ENCODE data around the gene CAMTA1.

Gene CAMTA1

DNA sequence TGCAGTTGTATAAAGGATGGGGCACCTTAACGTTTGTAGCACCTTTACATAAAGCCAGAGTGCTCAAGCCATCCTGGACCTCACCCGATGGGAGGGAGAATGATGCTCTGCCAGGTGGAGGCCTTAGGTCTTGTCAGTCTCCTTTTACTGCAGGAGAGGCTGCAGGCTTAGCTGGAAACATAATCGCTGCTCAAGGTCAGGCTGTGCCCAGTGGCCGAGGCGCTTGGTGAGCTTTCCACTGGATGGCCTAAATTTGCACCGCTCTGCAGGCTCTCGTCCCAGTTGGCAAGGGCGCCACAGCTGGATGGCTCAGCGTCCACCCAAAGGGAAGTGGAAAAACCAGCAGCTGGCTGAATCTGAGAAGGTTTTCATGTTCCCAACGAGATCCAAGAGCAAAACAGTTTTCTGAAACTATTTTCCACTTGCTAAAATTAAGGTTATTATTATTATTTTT, 438.9 kb downstream of the CAMTA1 start:
- no peak for DNase-seq (ENCODE audit: low spot score)
- FAIRE-seq = no peak

DNA sequence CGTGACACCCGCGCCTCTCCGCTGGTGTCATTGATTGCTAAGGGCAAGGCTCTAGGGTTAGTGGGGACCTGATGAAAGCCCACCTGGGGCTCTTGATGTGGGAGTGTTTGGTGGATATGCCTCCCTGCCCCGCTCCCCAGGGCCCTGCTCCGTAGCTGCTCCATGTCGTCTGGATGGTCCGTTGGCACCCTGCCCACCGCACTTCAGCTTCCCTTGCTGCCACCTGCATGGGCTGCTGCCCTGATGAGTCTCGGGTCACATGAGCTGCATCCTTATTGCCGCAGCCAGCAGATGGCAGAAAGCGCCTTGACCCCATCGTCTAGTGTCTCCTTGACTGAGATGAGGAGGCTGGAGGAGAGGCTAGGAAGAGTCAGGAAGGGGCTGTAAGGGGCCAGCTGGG, 439.4 kb downstream of the CAMTA1 start:
- no peak for FAIRE-seq
- DNase-seq (ENCODE audit: low spot score) = no peak

DNA sequence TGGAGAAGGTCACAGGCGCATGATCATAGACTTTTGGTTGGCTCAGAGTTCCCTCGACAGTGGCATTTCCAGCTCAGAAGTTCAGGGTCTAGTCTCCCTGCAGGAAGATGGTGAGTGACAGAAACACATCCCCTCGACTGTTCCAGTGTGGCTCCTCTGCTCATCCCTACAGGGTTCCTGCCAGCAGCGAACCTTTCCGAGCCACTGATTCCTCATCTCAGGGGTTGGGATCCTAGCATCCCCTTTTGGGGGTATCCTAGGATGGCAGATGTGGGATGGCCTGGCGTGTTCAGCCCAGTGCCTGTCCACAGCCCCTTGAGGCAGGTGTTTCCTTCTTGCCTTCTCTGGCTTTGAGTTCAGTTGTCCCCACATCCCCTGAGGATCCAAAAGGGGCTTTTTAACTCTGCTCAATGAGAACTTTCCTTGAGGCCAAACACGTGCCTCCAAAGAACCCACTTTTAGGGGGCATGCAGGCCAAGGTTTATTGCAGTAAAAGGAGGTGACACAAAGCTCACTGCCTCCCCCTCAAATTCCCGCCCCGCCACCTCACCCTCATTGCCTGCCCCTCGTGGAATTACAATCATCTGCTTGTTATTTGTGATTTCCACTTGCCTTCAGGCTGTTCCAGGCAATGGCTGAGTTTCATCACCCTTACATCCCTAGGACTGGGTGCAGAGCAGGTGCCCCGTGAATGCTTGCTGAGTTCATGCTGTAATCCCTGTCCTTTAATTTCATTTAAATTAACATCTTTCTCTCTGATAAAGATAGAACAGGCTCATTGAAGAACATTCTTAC, 440.7 kb downstream of the CAMTA1 start:
- no peak for FAIRE-seq
- DNase-seq (ENCODE audit: low spot score) = no peak

DNA sequence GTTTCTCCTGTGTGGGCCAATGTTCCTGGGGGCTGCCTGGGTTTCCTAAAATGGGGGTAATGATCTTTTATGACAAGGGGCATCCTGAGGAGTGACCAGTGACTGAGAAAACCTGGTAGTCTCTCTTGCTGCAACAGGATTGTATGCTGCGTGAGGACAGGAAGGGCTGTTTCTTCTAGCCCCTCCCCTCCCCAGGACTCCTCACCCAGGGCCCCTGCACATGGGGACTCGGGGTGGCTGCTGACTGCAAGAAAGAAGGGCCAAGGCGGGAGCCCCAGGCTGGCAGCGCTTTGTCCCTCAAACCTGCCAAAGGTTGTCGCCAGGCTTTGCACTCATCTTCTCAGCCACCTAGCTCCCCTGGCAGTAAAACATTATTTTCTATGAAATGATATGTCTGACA, 442.4 kb downstream of the CAMTA1 start:
- DNase-seq (ENCODE audit: low spot score) = no peak

DNA sequence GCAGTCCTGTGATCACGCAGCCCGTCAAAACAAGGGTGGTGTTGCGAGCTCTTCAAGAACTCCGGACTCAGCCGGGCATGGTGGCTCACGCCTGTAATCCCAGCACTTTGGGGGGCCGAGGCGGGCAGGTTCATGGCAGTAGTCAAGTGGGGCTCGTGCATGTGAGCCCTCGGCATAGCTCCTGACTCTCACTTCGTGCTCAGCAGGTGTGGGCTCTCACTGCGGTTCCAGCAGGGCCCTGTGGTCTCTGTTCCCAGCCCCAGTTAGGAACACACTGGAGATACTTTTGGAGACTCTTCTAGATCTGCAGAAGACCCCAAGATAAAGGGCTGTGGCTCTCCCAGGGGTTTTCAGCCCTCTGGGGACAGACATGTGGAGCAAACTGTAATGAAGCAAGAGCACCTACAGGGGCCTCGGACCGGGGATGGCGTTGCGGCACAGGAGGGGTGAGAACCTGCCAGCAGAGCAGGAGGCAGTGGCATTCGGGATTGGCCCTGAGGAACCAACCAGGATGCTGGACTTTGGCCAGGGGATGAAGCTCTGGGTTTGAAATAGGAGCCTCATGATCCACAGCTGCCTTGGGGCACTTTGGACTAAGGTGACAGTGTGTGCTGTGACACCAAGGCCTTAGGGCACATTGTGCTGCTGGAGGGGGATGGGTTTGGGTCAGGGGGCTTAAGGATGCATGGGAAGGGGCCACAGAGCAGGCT, 443.2 kb downstream of the CAMTA1 start:
- no peak for FAIRE-seq
- no peak for DNase-seq (ENCODE audit: low spot score)

More for the DNA sequence above, 442.4 kb downstream of the CAMTA1 start:
- FAIRE-seq = no peak

DNA sequence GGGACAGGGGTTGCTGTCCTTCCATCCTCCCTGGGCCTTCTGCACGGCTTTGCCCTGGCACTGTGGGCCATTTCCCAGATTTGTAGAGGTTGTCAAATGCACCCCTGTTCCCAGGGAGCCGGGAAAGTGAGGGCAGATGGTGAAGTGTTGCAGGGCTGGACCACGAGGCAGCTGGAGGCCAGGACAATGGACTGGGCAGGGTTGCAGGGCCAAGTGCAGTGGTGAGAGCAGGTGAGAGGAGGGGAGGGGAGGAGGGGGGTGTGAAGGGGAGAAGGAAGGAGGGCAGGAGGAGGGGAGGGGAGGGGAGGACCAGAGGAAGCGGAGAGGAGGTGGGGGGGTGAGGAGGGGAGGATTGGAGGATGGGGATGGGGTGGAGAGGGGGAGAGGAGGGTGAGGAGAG, 443.9 kb downstream of the CAMTA1 start:
- FAIRE-seq = no peak
- DNase-seq (ENCODE audit: low spot score) = no peak

DNA sequence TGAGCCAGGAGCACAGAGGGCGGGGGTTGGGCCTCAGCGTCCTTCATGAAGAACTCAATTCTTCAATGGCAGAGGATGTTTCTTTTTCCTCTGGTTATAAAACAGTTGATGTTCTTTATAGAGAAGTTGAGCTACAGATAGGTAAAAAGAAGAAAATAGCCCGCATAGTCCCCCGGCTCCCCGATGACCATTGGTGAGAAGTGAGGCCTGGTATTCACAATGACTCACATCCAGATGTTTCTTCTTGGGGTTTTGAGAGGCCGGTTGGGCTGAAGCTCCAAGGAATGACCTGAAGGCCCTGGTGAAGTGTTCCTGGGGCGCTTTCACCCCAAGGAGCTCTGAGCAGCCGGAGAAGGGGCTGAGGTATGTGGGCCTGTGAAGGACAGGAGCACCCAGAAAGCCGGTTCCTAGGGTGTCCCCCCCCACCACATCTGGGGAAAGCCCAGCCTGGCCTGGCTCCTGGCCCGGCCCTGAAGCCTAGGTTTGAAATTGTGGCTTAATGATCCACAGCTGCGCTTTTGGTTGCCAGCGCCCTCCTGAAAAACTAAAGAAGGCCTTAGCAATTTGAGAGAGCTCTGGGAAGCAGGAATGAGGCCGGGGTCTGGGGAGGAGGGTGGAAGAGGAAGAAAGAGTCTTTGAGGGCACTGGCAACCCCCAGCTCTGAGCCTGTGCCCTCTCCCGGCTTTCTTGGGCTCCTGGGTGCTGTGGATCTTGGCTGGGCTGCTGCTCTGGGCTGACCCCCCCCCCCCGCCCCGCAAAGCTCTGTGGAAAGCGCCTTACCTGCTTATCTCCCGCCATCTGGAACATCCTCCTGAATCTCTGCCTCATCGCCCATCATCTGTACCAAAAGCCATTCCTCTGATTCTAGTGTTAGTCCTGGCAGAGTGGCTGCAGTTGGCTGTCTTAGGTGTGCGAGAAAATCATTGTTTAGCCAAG, 444.7 kb downstream of the CAMTA1 start:
- no peak for DNase-seq (ENCODE audit: low spot score)
- no peak for FAIRE-seq

DNA sequence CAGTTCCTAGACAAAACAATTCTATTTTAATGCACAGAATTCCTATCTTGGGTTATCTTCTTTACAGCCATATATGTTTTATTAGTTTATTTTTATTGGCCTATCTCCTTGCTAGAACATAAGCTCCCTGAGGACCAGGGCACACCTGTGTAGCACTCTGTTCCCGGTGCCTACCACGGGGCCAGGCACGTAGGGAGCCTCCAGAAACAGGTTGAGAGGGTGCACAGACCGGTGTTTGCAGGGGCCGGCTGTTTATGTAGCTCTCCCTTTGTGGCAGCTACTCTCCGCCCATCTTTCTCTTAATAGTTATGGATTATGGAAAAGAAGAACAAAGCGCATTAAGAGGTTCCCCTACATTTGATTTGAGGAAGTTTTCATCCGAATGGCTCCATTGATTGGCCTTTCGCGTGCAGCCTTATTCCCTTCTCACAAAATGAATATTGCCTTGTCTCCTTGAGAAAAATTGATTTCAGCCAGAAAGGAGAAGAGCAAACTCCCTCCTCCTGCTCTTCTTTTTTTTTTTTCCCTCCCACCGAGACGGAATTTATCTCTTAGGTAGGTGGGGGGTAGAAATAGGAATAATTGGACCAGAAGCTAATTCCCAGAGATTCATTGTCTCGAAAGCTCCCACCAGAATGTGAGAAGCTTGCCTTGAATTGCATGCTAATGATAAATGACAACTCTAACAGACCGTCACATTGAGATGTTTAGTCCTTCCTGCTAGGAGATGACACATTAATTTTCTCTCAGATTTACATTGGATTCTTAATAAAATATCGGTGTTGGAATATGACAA, 447.4 kb downstream of the CAMTA1 start:
- FAIRE-seq (no peak), DNase-seq (ENCODE audit: low spot score) (no peak)

DNA sequence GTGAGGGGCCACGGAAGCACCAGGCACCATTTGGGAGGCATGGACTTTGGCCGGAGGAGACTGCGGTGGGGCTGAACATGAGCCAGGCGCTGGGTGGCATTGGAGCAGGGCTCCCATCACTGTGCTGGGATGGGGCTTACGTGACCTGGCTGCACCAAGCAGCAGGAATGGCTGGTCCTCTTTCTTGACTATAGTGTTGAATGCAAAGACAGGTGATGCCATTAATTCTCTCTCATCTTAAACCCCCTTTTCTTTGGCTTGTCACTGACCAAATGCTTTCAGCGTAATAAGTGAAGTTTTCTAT, 447.9 kb downstream of the CAMTA1 start:
- no peak for FAIRE-seq
- DNase-seq (ENCODE audit: low spot score) = no peak

DNA sequence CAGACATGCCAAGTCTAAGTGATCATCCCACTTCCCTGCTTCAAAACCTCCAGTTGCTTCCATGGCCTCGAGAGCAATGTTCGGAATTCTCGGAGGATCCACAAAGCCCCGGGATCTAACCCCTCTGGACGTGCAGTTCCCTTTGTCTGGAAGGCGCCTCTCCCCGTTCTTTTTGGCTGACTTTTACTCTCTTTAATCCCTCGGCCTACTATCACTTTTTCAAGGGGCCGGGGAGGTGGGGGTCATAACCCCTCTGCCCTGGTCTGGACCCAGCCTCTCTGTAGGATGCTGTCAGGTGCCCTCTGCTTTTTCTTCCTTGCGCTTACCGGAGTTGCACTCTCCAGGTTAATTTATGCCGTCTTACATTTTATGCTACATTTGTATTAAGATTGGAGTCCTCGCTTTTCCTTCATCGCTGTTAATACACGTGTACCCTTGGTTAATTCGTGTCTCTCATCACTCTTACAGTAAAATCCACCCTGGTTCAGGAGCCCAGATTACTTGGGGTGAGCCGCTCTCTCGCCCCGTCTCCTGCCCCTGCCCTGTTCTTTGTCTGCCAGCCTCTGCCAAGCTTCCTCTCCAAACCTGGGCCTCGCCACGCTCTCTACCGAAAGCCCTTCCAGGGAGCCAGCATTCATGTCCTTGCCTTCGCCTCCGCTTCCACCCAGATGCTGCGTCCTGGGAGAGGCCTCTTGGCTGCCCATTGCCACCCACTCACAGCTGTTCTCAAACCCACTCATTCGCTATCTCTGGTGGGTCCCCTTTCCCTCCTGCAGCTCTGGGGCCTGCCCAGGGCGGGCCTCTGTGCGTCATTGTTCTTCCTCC, 448.6 kb downstream of the CAMTA1 start:
- FAIRE-seq (no peak), DNase-seq (ENCODE audit: low spot score) (no peak)

DNA sequence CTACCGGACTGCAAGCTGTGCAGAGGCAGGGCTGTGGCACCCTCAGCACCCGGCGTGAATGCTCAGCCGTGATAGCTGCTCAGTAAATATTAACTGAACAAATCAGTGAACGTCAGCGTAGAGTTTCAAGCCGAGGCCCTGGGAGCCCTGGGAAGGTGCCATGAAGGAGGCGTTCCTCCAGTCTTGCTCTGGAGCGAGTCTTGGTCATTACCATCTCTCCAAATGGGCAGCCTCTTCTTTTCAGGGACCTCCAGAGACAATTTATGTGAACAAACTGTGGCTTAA, 449.2 kb downstream of the CAMTA1 start:
- DNase-seq (ENCODE audit: low spot score) = no peak
- no peak for FAIRE-seq

DNA sequence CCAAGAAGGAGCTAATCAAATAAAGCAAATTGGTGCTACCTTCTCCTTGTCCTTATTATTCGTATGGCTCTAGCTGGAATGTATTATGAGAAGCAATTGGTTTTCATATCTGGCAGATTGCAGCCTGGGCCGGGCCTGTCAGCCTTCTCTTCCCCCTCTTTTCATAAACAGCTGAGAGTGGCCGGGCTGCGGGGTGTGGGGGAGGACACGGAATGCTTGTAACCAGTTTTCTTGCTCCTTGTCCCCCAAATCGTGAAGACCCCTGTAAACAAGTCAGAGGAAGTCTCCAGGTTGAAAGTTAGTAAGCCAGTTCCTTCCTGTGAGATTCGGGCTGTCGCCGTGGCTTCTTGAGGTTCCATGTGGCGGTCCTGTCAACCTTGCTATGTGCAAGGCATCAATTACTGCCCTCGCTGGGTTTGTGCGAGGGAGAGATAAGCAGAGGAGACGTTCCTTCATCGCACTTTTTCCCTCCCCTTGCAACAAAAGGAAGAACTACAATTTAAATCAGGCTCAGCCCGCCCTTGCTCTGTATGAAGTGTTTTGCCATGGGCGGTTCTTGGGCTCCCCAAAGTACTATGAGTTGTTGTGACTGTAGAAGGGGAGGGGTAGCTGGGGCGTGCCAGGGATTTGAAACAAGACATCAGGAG, 450.7 kb downstream of the CAMTA1 start:
- DNase-seq (ENCODE audit: low spot score) = no peak
- no peak for FAIRE-seq

DNA sequence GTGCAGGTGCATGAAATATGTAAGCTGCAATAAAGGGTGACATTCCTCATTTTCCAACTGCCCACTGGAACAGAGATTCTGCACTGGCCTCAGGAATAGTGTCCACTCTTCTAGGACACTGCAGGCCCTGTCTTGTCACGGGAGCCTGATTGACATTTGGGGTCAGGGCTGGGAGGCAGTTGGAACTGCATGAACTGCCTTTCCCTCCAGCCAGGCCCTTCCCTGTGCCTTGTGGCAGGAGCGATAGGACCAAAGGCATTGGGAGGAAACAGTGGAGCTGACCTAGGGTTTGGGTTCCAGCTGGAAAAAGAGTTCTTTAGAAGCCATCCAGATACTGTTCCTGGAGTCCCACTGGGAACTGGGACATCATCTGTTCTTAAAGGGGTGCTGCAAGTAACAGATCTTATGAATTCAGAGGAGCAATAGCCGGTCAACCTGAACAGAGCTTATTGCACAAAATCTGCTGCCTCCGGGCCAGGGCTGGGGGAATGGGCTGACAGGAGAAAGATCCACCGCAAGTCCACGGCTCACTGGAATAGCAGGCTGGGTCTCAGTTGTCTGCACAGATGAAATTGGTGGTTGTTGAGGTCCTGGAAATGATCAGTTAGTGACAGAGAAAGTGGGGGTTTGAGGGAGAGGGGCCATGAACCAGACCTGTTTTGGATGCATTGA, 451.7 kb downstream of the CAMTA1 start:
- DNase-seq (ENCODE audit: low spot score) (no peak), FAIRE-seq (no peak)

DNA sequence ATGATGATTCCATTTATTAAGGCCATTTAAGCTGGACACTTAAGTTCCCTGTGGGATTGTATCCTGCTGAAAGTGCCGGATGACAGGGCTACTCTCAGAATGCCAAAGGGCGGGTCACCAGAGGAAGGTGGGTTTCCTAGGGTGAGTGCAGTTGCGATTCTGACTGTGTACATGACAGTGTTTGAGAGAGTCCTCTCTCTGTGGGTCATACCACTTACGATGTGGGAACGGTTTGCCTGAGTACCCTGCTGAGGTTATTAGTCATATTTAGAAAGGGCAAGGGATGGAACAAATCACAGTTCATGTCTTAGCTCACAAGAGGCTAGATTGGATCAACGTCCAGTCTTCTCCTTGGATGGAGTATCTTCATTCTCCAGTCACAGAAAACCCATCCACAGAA, 461.9 kb downstream of the CAMTA1 start:
- no peak for FAIRE-seq

DNA sequence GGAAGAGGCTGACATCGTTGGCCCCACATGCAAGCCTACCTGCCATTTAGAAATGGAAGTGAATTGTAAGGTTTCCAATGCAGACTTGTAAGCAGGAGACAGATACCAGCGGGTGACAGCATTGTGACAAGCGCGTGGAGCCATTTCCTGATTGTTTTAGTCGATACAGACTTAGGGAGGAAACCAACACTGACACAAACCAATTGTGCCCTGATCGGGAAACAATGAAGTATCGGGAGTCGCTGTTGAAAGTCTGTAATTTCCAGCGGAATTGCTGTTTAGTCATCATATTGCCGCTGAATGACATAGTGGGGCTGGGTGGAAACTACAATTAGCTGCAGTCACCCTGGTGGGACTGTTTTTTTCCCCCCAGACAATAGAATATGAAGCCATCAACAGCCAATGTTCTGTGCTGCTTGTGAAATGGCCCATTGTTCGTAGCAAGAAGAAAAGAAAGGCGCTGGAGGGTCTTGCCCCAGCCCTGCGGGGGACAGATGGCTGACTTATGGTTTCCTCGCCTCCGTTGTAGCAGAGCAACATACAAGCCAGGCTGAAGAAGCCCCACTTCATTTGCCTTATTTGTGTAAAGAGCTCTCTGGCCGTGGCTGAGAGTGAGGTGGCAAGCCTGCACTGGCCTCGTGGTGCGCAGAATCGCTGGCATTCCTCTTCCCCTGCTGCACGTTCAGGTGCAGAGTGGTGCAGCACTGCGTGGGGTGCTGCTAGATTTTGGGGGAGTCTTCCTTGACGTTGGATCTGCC, 462.7 kb downstream of the CAMTA1 start:
- FAIRE-seq (no peak), DNase-seq (ENCODE audit: low spot score) (no peak)

More for the DNA sequence above, 461.9 kb downstream of the CAMTA1 start:
- DNase-seq (ENCODE audit: low spot score) = peak; percentile 53

DNA sequence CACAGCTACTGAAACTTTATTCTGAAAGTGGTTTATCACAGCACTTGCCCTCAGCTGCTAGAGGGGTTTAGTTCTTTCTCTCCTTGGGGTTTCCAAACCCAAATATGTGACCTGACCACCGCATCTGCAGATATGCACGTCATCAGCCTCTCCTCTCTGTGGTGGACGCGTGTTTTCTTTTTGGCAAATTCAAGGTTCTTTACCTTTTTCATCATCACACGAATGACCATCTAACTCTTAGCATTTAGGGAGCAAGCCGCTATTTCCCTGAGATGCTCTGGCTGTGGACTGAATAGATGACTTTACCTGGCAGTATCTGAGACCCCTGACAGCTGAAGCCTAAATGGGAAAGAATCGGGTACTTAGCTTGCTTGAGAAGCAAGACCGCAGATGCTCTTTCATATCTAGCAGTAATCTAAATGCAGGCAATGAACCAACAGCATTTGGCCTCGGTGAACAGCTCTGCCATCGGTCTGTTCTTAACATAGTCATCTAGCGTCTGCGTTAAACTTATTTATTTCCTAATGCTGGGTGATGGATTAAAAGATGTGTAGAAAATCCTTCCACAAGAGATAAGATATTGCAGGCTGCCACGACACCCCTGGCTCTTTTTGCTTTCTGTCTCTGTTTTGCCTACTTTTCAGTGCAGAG, 463.4 kb downstream of the CAMTA1 start:
- FAIRE-seq = no peak
- DNase-seq (ENCODE audit: low spot score) = no peak

DNA sequence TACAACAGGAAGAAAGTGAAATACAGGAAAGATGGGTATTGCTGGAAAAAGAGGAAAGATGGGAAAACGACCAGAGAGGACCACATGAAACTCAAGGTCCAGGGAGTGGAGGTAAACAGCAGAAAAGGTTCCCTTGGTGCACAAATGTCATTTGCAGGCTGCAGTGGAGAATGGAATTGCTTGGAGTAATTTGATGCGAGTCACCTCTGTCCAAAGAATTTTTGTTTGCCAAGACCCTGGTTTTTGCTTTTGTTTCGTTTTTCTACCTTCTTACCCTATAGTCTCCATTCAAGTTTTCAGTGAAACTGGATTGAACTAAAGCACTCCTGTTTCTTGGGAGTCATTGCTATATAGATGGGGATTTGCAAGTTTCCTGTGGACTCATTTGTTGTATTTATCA, 464.3 kb downstream of the CAMTA1 start:
- FAIRE-seq = peak; percentile 20
- peak; percentile 50 for DNase-seq (ENCODE audit: low spot score)

DNA sequence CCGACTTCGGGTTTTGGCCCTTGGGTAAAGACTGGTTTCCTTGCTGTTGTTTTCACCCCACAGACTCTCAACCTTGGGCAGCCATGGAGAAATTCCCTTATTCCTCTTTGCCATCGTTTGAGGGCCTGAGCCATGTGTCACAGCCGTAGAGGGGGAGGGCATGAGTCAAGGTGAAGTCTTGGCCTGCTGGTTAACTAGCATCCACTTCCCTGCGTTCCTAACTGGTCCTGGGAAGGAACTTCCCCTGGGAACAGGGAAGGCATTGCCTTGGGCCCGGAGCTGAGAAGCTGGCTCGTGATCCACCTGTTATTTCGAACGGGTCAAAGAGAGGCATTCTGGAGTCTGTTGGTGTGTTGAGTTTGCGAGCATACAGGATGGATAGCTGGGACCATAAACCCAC, 464.9 kb downstream of the CAMTA1 start:
- FAIRE-seq (peak; percentile 81), DNase-seq (ENCODE audit: low spot score) (peak; percentile 80)
